ENCODE measurements around the gene CNNM4. TPM values are rescaled to one million over a fixed set of nuclear protein-coding genes. Genes with fewer than 3 reads are reported as not detected.

CNNM4 gene
- total RNA-seq, 6 experiments from 2014 or later, result 2.3 to 4.9 (median 3.7) TPM

DNA sequence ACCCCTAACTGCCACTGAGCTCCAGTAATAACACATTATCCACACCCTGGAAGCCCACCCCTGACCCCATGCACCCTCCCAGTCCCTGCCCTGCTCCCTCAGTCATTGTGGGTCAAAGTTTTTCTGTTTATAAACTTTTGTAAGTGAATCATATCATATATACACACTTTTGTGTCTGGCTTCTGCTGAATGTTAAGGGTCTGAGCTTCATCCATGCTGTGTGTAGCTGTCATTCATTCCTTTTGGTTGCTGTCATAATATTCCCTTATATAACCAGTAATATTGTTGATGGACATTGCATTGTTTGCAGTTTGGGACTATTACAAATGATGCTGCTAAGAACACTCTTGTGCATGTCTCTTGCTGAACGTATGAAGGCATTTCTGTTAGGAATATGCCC, 14.5 kb downstream of the CNNM4 start:
- TF ChIP-seq, protein P1, sequence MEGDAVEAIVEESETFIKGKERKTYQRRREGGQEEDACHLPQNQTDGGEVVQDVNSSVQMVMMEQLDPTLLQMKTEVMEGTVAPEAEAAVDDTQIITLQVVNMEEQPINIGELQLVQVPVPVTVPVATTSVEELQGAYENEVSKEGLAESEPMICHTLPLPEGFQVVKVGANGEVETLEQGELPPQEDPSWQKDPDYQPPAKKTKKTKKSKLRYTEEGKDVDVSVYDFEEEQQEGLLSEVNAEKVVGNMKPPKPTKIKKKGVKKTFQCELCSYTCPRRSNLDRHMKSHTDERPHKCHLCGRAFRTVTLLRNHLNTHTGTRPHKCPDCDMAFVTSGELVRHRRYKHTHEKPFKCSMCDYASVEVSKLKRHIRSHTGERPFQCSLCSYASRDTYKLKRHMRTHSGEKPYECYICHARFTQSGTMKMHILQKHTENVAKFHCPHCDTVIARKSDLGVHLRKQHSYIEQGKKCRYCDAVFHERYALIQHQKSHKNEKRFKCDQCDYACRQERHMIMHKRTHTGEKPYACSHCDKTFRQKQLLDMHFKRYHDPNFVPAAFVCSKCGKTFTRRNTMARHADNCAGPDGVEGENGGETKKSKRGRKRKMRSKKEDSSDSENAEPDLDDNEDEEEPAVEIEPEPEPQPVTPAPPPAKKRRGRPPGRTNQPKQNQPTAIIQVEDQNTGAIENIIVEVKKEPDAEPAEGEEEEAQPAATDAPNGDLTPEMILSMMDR (IDR thresholded peaks at IDR 0.05), result no peak
- TF ChIP-seq POLR2A (IDR thresholded peaks at IDR 0.05), result no peak
- H3K4me3 ChIP-seq, result no peak overlapping the region
- H3K27me3 ChIP-seq, result no peaks in the 10 kb centered on the region
- no peaks in the 10 kb centered on the region for H3K36me3 ChIP-seq
- WGBS (ENCODE audit: insufficient coverage, low coverage, low lambda C conversion rate, missing lambda C conversion rate), result 0% methylated on average over 1 of the region's 1 CpG
- ATAC-seq (no peak), DNase-seq (no peak)
- no peak overlapping the region for H3K27ac ChIP-seq
- intact Hi-C loops (cut with DNase I), result no loop called here
- no peaks in the 10 kb centered on the region for H3K9me3 ChIP-seq
- peaks cover 0 to 8% (median 0%) of the 10 kb centered on the region in 4 donors for H3K4me1 ChIP-seq

- TF ChIP-seq, protein P1 (IDR thresholded peaks at IDR 0.05), result no peak
- no peak for TF ChIP-seq POLR2A (IDR thresholded peaks at IDR 0.05)
- H3K27ac ChIP-seq, result no peak overlapping the region
- no peaks in the 10 kb centered on the region for H3K36me3 ChIP-seq
- no peaks in the 10 kb centered on the region for H3K9me3 ChIP-seq
- H3K27me3 ChIP-seq, result no peaks in the 10 kb centered on the region
- 100% methylated on average over 1 of the region's 4 CpGs for WGBS (ENCODE audit: insufficient coverage, low coverage, low lambda C conversion rate, missing lambda C conversion rate)
- DNase-seq, result no peak
- intact Hi-C loops (cut with DNase I), result no loop called here
- ATAC-seq, result no peak
- H3K4me1 ChIP-seq, result peaks cover 0 to 22% (median 4%) of the 10 kb centered on the region in 4 donors
- H3K4me3 ChIP-seq, result no peak overlapping the region
Measured at GRCh38 chr2:96783388-96783787, 22.7 kb downstream of the CNNM4 start.

DNA sequence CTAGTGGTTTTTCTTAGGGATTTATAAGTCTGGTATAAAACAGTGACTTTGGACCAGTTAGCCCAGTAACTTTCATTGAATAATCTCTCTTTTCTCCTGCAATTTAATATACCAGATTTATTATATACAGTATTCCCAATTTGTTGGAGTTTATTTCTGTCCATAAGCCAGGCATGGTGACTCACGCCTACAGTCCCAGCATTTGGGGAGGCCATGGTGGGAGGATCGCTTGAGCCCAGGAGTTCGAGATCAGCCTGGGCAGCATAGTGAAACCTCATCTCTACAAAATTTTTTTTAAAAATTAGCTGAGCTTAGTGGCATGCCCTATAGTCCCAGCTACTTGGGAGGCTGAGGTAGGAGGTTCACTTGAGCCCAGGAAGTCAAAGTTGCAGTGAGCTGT, 26.7 kb downstream of the CNNM4 start:
- intact Hi-C loops (cut with DNase I), result no loop called here

GRCh38 chr2:96788442-96789244, 27.9 kb downstream of the CNNM4 start:
- peaks cover 0 to 28% (median 5%) of the 10 kb centered on the region in 4 donors for H3K4me1 ChIP-seq
- H3K9me3 ChIP-seq, result no peaks in the 10 kb centered on the region
- DNase-seq, result peak; percentile 79 to 91 (median 84)
- H3K4me3 ChIP-seq, result no peak overlapping the region
- WGBS (ENCODE audit: insufficient coverage, low coverage, low lambda C conversion rate, missing lambda C conversion rate), result 75% methylated on average over 9 of the region's 17 CpGs
- TF ChIP-seq POLR2A (IDR thresholded peaks at IDR 0.05), result no peak
- TF ChIP-seq, protein P1 (IDR thresholded peaks at IDR 0.05), result no peak
- H3K36me3 ChIP-seq, result no peaks in the 10 kb centered on the region
- ATAC-seq, result peak; percentile 84 to 97 (median 94)
- intact Hi-C loops (cut with DNase I), result no loop called here
- peak overlapping the region in 1 of 3 donors; percentile 65 for H3K27ac ChIP-seq
- no peaks in the 10 kb centered on the region for H3K27me3 ChIP-seq

More for the DNA sequence above, 26.7 kb downstream of the CNNM4 start:
- Histone ChIP-seq H3K27ac (peak overlapping the region in 1 of 3 donors; percentile 65), H3K27me3 (no peaks in the 10 kb centered on the region), H3K9me3 (no peaks in the 10 kb centered on the region), H3K4me3 (no peak overlapping the region), H3K36me3 (no peaks in the 10 kb centered on the region), H3K4me1 (peaks cover 0 to 28% (median 5%) of the 10 kb centered on the region in 4 donors)
- ATAC-seq, result no peak
- WGBS (ENCODE audit: insufficient coverage, low coverage, low lambda C conversion rate, missing lambda C conversion rate), result 90% methylated on average over 2 of the region's 3 CpGs
- no peak for DNase-seq
- TF ChIP-seq, protein P1 (IDR thresholded peaks at IDR 0.05), result no peak

Measured in right lobe of liver (tissue), 6 donors.